ENCODE results near the gene GRIK3.
"Not testable (repeated sequence)": the region's sequence is repeated elsewhere in the genome, so short reads cannot be mapped to it uniquely, and the experiment has no call there.

GRIK3 gene

GRCh38 chr1:36905941-36906340, 128.4 kb downstream of the GRIK3 start:
- Histone ChIP-seq H3K4me3 (replicated peaks; ENCODE audit: insufficient read depth, low read length) (no peak overlapping the region), H3K27me3 (ENCODE audit: insufficient read depth, poor library complexity, severe bottlenecking) (no peaks in the 10 kb centered on the region), H3K27ac (replicated peaks) (no peak overlapping the region)
- no peak for TF ChIP-seq GABPA (IDR thresholded peaks at IDR 0.05; ENCODE audit: low read depth)
- no peak for DNase-seq (ENCODE audit: low read depth in 1 of 2, low spot score in 1 of 2)

GRCh38 chr1:36900128-36900527, 134.2 kb downstream of the GRIK3 start:
- no peak for DNase-seq (ENCODE audit: low read depth in 1 of 2, low spot score in 1 of 2)
- Histone ChIP-seq H3K27me3 (ENCODE audit: insufficient read depth, poor library complexity, severe bottlenecking) (no peaks in the 10 kb centered on the region), H3K27ac (replicated peaks) (no peak overlapping the region), H3K4me3 (replicated peaks; ENCODE audit: insufficient read depth, low read length) (no peak overlapping the region)
- TF ChIP-seq REST (IDR thresholded peaks at IDR 0.05; ENCODE audit: insufficient replicate concordance, low read depth) (no peak), POLR2AphosphoS5 (IDR thresholded peaks at IDR 0.05; ENCODE audit: low read depth) (no peak), GABPA (IDR thresholded peaks at IDR 0.05; ENCODE audit: low read depth) (no peak), CTCF (IDR thresholded peaks at IDR 0.05; ENCODE audit: insufficient read depth, low read length) (no peak), SPI1 (IDR thresholded peaks at IDR 0.05; ENCODE audit: borderline replicate concordance, low read depth) (no peak)

GRCh38 chr1:36897813-36898212, 136.5 kb downstream of the GRIK3 start:
- H3K27me3 ChIP-seq (ENCODE audit: insufficient read depth, poor library complexity, severe bottlenecking); H3K27ac ChIP-seq (replicated peaks); DNase-seq (ENCODE audit: low read depth in 1 of 2, low spot score in 1 of 2); H3K4me3 ChIP-seq (replicated peaks; ENCODE audit: insufficient read depth, low read length): not testable (repeated sequence)

- DNase-seq (ENCODE audit: low read depth in 1 of 2, low spot score in 1 of 2), result no peak
- Histone ChIP-seq H3K27ac (replicated peaks) (no peak overlapping the region), H3K4me3 (replicated peaks; ENCODE audit: insufficient read depth, low read length) (no peak overlapping the region), H3K27me3 (ENCODE audit: insufficient read depth, poor library complexity, severe bottlenecking) (no peaks in the 10 kb centered on the region)
- TF ChIP-seq CTCF (IDR thresholded peaks at IDR 0.05; ENCODE audit: insufficient read depth, low read length) (no peak), GABPA (IDR thresholded peaks at IDR 0.05; ENCODE audit: low read depth) (no peak)
Measured at GRCh38 chr1:36894824-36895223, 139.5 kb downstream of the GRIK3 start.

- H3K4me3 ChIP-seq (replicated peaks; ENCODE audit: insufficient read depth, low read length), result no peak overlapping the region
- DNase-seq (ENCODE audit: low read depth in 1 of 2, low spot score in 1 of 2), result no peak
- TF ChIP-seq REST (IDR thresholded peaks at IDR 0.05; ENCODE audit: insufficient replicate concordance, low read depth) (no peak), CTCF (IDR thresholded peaks at IDR 0.05; ENCODE audit: insufficient read depth, low read length) (no peak), SPI1 (IDR thresholded peaks at IDR 0.05; ENCODE audit: borderline replicate concordance, low read depth) (no peak), GABPA (IDR thresholded peaks at IDR 0.05; ENCODE audit: low read depth) (no peak), POLR2AphosphoS5 (IDR thresholded peaks at IDR 0.05; ENCODE audit: low read depth) (no peak)
- no peak overlapping the region for H3K27ac ChIP-seq (replicated peaks)
- H3K27me3 ChIP-seq (ENCODE audit: insufficient read depth, poor library complexity, severe bottlenecking), result no peaks in the 10 kb centered on the region
Measured at GRCh38 chr1:36890776-36891175, 143.5 kb downstream of the GRIK3 start.
